Lower leg skin (tissue), 4 donors: Measurements from ENCODE around the gene KLHDC8A. TPM values are rescaled to one million over a fixed set of nuclear protein-coding genes. Genes with fewer than 3 reads are reported as not detected.

Experiments used
- DNase-seq, 2 donors: peaks; one replicate each; pipeline ENCODE4 v3.0.0-alpha.2; 2019; ENCODE audit warnings: low spot score in 2 of 2
- H3K4me3 ChIP-seq: fragments of 200-600 bp; sonication (generic); 2 replicates; pipeline ENCODE4 v1.5.1; 2017; ENCODE audit warnings: mild to moderate bottlenecking, low read depth; ENCODE audit not compliant: poor library complexity, severe bottlenecking
- CTCF ChIP-seq, 3 donors: fragments of 450-650 bp; IDR thresholded peaks; one replicate each; pipeline ENCODE4 v1.5.1; 2016; ENCODE audit warnings: antibody characterized with exemption in 3 of 3, mild to moderate bottlenecking in 3 of 3, moderate library complexity in 2 of 3
- POLR2A ChIP-seq, 2 donors: fragments of 450-650 bp; IDR thresholded peaks; one replicate each; pipeline ENCODE4 v1.6.1; 2016 to 2017; ENCODE audit warnings: antibody characterized with exemption in 2 of 2, mild to moderate bottlenecking in 1 of 2, moderate library complexity in 1 of 2
- WGBS, 2 donors: methylation state at CpG; one replicate each; pipeline ENCODE4 v1.1.5; 2018; 5-methylcytosine and 5-hydroxymethylcytosine counted together
- intact Hi-C: fragments of 100-400 bp; cut with DNase I; formaldehyde crosslinking; loops from one replicate; pipeline ENCODE4 v1.15.0; 2023; ENCODE audit warnings: low total_unique reads
- total RNA-seq, 4 donors: library from RNA; depleted of rRNA; stranded (reverse); fragments of >200 nt; gene quantifications; one replicate each; pipeline ENCODE4 v1.1.0, GENCODE V29; 2016

Gene KLHDC8A
- total RNA-seq, 4 donors from 2014 or later: 0.30 TPM; not detected in 3

GRCh38 chr1:205374210-205375078, 17.7 kb upstream of the KLHDC8A start:
- TF ChIP-seq POLR2A (IDR thresholded peaks at IDR 0.05) (no peak), CTCF (IDR thresholded peaks at IDR 0.05) (no peak)
- intact Hi-C loops: no loop called here
- DNase-seq: peak in 1 of 2 donors; percentile 23
- H3K4me3 ChIP-seq: no peak overlapping the region
- 38 to 47% methylated on average over 10 of the region's 10 CpGs for WGBS, 2 donors

- WGBS, 2 donors: 55 to 61% methylated on average over 2 of the region's 2 CpGs
- intact Hi-C loops: no loop called here
- TF ChIP-seq CTCF (IDR thresholded peaks at IDR 0.05): no peak
- TF ChIP-seq POLR2A (IDR thresholded peaks at IDR 0.05): no peak
- DNase-seq: no peak
- no peak overlapping the region for H3K4me3 ChIP-seq
These were observed 17.1 kb upstream of the KLHDC8A start for GRCh38 chr1:205373798-205374175.

GRCh38 chr1:205373022-205373797, 16.5 kb upstream of the KLHDC8A start:
- TF ChIP-seq POLR2A (IDR thresholded peaks at IDR 0.05): no peak
- TF ChIP-seq CTCF (IDR thresholded peaks at IDR 0.05): no peak
- WGBS, 2 donors: 21 to 31% methylated on average over 9 of the region's 9 CpGs
- intact Hi-C loops: no loop called here
- DNase-seq: peak in 1 of 2 donors; percentile 39
- H3K4me3 ChIP-seq: no peak overlapping the region

- DNase-seq: peak in 1 of 2 donors; percentile 48
- TF ChIP-seq CTCF (IDR thresholded peaks at IDR 0.05): no peak
- no peak for TF ChIP-seq POLR2A (IDR thresholded peaks at IDR 0.05)
- no peak overlapping the region for H3K4me3 ChIP-seq
- WGBS, 2 donors: 69 to 76% methylated on average over 11 of the region's 11 CpGs
- intact Hi-C loops: no loop called here
These were observed 15.3 kb upstream of the KLHDC8A start for GRCh38 chr1:205371871-205372660.

- intact Hi-C loops: no loop called here
- no peak overlapping the region for H3K4me3 ChIP-seq
- TF ChIP-seq CTCF (IDR thresholded peaks at IDR 0.05) (no peak), POLR2A (IDR thresholded peaks at IDR 0.05) (no peak)
- no peak for DNase-seq
These were observed 14.1 kb upstream of the KLHDC8A start for GRCh38 chr1:205370780-205371179.
